HG02642 (cell line): ENCODE measurements around the gene CAPZA2.

Experiments used
- ATAC-seq: cut with Tn5 transposase; IDR thresholded peaks from one replicate; pipeline ENCODE4 v1.9.1; 2021; ENCODE audit warnings: mild to moderate bottlenecking; ENCODE audit not compliant: unreplicated experiment, poor library complexity

The CAPZA2 gene

GRCh38 chr7:116859323-116859722 lies 3.1 kb upstream of the CAPZA2 start:
- no peak for ATAC-seq

- no peak for ATAC-seq
These were observed 670 bp upstream of the CAPZA2 start for GRCh38 chr7:116861717-116862116.

GRCh38 chr7:116862951-116863670 lies 724 bp downstream of the CAPZA2 start:
- peak; percentile 40 for ATAC-seq

- ATAC-seq, result no peak
These were observed 1.6 kb downstream of the CAPZA2 start for GRCh38 chr7:116863936-116864500.

GRCh38 chr7:116871061-116871700 lies 8.8 kb downstream of the CAPZA2 start:
- no peak for ATAC-seq

- ATAC-seq, result no peak
These were observed 9.6 kb downstream of the CAPZA2 start for GRCh38 chr7:116872026-116872425.

GRCh38 chr7:116873619-116874018 lies 11.2 kb downstream of the CAPZA2 start:
- ATAC-seq, result no peak

- ATAC-seq, result no peak
These were observed 14.5 kb downstream of the CAPZA2 start for GRCh38 chr7:116876664-116877442.

GRCh38 chr7:116877443-116878217 lies 15.2 kb downstream of the CAPZA2 start:
- no peak for ATAC-seq

- no peak for ATAC-seq
These were observed 22.3 kb downstream of the CAPZA2 start for GRCh38 chr7:116884691-116885090.

GRCh38 chr7:116885724-116886123 lies 23.3 kb downstream of the CAPZA2 start:
- ATAC-seq, result no peak

- no peak for ATAC-seq
These were observed 24.3 kb downstream of the CAPZA2 start for GRCh38 chr7:116886543-116887156.

GRCh38 chr7:116888895-116889294 lies 26.5 kb downstream of the CAPZA2 start:
- ATAC-seq, result no peak

- no peak for ATAC-seq
These were observed 33.5 kb downstream of the CAPZA2 start for GRCh38 chr7:116895849-116896248.

- no peak for ATAC-seq
These were observed 35.3 kb downstream of the CAPZA2 start for GRCh38 chr7:116897661-116898060.

GRCh38 chr7:116899308-116899707 lies 36.9 kb downstream of the CAPZA2 start:
- no peak for ATAC-seq

GRCh38 chr7:116901143-116901542 lies 38.8 kb downstream of the CAPZA2 start:
- no peak for ATAC-seq

- ATAC-seq, result no peak
These were observed 40.5 kb downstream of the CAPZA2 start for GRCh38 chr7:116902867-116903266.

- no peak for ATAC-seq
These were observed 44.0 kb downstream of the CAPZA2 start for GRCh38 chr7:116906391-116906790.

GRCh38 chr7:116910383-116910782 lies 48.0 kb downstream of the CAPZA2 start:
- no peak for ATAC-seq
